Stomach (tissue), 4 donors: ENCODE measurements around the gene SKA2.

Experiments used
- CTCF ChIP-seq, 7 experiments: fragments of 450-650 bp in 4 of 7; fragments of 200-600 bp in 3 of 7; sonication (generic) in 3 of 7; IDR thresholded peaks; one replicate each; pipeline ENCODE4 v1.5.1; 2016 to 2019; ENCODE audit warnings: antibody characterized with exemption in 7 of 7, control low read depth in 2 of 7, mild to moderate bottlenecking in 1 of 7
- EP300 ChIP-seq: sonication (generic); formaldehyde crosslinking; IDR thresholded peaks from one replicate; pipeline ENCODE4 v1.6.1; 2017; ENCODE audit warnings: antibody characterized with exemption
- POLR2A ChIP-seq, 4 donors: fragments of 450-650 bp; IDR thresholded peaks; one replicate each; pipeline ENCODE4 v1.6.1; 2016; ENCODE audit warnings: antibody characterized with exemption in 4 of 4, control low read depth in 2 of 4, mild to moderate bottlenecking in 1 of 4, moderate library complexity in 1 of 4

GRCh38 chr17:59155439-59156177 lies 622 bp upstream of the SKA2 start, which contains the start of gene PRR11:
- TF ChIP-seq CTCF (IDR thresholded peaks at IDR 0.05) (no peak), POLR2A (IDR thresholded peaks at IDR 0.05) (no peak), EP300 (no peak)
